Measurements from ENCODE around the gene STX11.

The STX11 gene

GRCh38 chr6:144113366-144113765 lies 37.0 kb upstream of the STX11 start:
- TF ChIP-seq, protein P1, sequence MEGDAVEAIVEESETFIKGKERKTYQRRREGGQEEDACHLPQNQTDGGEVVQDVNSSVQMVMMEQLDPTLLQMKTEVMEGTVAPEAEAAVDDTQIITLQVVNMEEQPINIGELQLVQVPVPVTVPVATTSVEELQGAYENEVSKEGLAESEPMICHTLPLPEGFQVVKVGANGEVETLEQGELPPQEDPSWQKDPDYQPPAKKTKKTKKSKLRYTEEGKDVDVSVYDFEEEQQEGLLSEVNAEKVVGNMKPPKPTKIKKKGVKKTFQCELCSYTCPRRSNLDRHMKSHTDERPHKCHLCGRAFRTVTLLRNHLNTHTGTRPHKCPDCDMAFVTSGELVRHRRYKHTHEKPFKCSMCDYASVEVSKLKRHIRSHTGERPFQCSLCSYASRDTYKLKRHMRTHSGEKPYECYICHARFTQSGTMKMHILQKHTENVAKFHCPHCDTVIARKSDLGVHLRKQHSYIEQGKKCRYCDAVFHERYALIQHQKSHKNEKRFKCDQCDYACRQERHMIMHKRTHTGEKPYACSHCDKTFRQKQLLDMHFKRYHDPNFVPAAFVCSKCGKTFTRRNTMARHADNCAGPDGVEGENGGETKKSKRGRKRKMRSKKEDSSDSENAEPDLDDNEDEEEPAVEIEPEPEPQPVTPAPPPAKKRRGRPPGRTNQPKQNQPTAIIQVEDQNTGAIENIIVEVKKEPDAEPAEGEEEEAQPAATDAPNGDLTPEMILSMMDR (IDR thresholded peaks at IDR 0.05; ENCODE audit: borderline replicate concordance, insufficient read depth, low read depth, low read length), result no peak
- H3K4me3 ChIP-seq (ENCODE audit: low read depth, low read length), result no peak overlapping the region

DNA sequence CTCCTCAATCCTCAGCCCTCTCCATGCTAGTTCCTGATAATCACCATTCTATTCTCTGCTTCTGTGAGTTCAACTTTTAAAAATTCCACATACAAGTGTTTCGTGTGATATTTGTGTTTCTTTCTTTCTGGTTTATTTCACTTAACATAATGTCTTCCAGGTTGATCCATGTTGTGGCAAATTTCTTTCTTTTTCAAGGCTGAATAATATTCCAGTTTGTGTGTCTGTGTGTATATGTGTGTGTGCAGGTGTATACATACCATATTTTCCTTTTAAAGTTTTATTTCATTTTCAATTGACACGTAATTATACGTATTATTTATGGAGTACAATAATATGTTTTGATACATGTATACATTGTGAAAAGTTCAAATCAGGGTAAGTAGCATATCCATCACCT lies 35.1 kb upstream of the STX11 start:
- TF ChIP-seq, protein P1 (IDR thresholded peaks at IDR 0.05; ENCODE audit: borderline replicate concordance, insufficient read depth, low read depth, low read length), result no peak

GRCh38 chr6:144119376-144119775 lies 30.9 kb upstream of the STX11 start:
- H3K4me3 ChIP-seq (ENCODE audit: low read depth, low read length), result no peak overlapping the region
- TF ChIP-seq, protein P1 (IDR thresholded peaks at IDR 0.05; ENCODE audit: borderline replicate concordance, insufficient read depth, low read depth, low read length), result no peak

More for the DNA sequence above, 35.1 kb upstream of the STX11 start:
- no peak overlapping the region for H3K4me3 ChIP-seq (ENCODE audit: low read depth, low read length)

DNA sequence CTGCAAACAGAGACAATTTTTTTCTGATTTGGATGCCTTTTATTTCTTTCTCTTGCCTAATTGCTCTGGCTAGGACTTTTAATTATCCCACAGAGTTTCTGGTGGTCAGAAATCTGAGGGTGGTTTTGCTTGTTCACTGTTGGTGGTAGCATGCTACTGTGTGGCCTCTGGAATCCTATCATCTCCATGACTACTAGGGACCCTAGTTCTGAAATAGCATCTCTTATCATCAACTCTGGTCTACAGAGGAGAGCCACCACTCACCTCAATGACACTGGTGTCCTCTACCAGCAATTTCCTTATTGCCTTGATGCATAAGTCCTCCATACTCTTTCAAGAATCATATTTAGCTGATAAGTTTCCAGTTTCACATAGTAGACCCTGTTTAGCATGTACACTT lies 27.5 kb upstream of the STX11 start:
- TF ChIP-seq, protein P1 (IDR thresholded peaks at IDR 0.05; ENCODE audit: borderline replicate concordance, insufficient read depth, low read depth, low read length), result no peak
- H3K4me3 ChIP-seq (ENCODE audit: low read depth, low read length), result no peak overlapping the region

DNA sequence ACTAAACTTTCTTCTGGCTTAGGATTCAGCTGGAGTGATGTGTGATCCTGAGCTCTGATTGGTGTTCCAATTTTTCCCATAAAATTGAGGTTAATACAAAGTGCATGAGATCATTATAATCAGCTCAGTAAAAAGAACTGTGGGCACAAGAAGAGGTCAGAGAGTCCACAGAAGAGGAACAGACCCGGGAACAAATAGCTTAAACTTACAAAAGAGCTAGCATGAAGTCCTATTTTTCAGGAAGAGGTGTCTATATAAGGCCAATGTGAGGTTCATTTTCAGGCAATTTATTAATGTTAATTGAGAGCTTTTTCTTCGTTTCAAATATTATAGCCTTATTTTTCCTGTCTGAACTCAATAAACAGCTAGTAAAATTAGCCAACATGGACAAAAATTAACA lies 26.9 kb upstream of the STX11 start:
- H3K4me3 ChIP-seq (ENCODE audit: low read depth, low read length), result no peak overlapping the region
- TF ChIP-seq, protein P1 (IDR thresholded peaks at IDR 0.05; ENCODE audit: borderline replicate concordance, insufficient read depth, low read depth, low read length), result no peak

GRCh38 chr6:144123836-144124235 lies 26.5 kb upstream of the STX11 start:
- TF ChIP-seq, protein P1 (IDR thresholded peaks at IDR 0.05; ENCODE audit: borderline replicate concordance, insufficient read depth, low read depth, low read length), result no peak
- H3K4me3 ChIP-seq (ENCODE audit: low read depth, low read length), result no peak overlapping the region

GRCh38 chr6:144127097-144127496 lies 23.2 kb upstream of the STX11 start:
- no peak overlapping the region for H3K4me3 ChIP-seq (ENCODE audit: low read depth, low read length)
- TF ChIP-seq, protein P1 (IDR thresholded peaks at IDR 0.05; ENCODE audit: borderline replicate concordance, insufficient read depth, low read depth, low read length), result no peak
